ENCODE measurements around the gene NPAS3. TPM values are rescaled to one million over a fixed set of nuclear protein-coding genes. Genes with fewer than 3 reads are reported as not detected.

NPAS3 gene
- total and polyA plus RNA-seq, 2 donors, result 1.0 to 1.2 TPM

GRCh38 chr14:33381717-33382116 lies 443.0 kb downstream of the NPAS3 start:
- Histone ChIP-seq H3K27me3 (ENCODE audit: control insufficient read depth in 2 of 2, insufficient read depth in 1 of 2, low read length in 1 of 2) (no peaks in the 10 kb centered on the region), H3K9me3 (ENCODE audit: control insufficient read depth in 2 of 2, insufficient read depth in 1 of 2, low read length in 1 of 2) (no peaks in the 10 kb centered on the region), H3K4me1 (ENCODE audit: control insufficient read depth in 2 of 2, insufficient read depth in 2 of 2, low read length in 2 of 2) (no peaks in the 10 kb centered on the region), H3K27ac (ENCODE audit: low read depth in 1 of 2, low read length in 1 of 2) (no peak overlapping the region), H3K36me3 (ENCODE audit: control insufficient read depth in 2 of 2, insufficient read depth in 2 of 2, low read length in 1 of 2) (no peaks in the 10 kb centered on the region), H3K4me3 (ENCODE audit: low read length in 2 of 2) (no peak overlapping the region)
- no peak for DNase-seq (ENCODE audit: low read depth in 6 of 9, low spot score in 9 of 9)
- 69% methylated on average over 2 of the region's 2 CpGs for WGBS

- H3K9me3 ChIP-seq (ENCODE audit: control insufficient read depth in 2 of 2, insufficient read depth in 1 of 2, low read length in 1 of 2), result no peaks in the 10 kb centered on the region
- H3K27ac ChIP-seq (ENCODE audit: low read depth in 1 of 2, low read length in 1 of 2), result no peak overlapping the region
- no peaks in the 10 kb centered on the region for H3K4me1 ChIP-seq (ENCODE audit: control insufficient read depth in 2 of 2, insufficient read depth in 2 of 2, low read length in 2 of 2)
- no peak for DNase-seq (ENCODE audit: low read depth in 6 of 9, low spot score in 9 of 9)
- H3K27me3 ChIP-seq (ENCODE audit: control insufficient read depth in 2 of 2, insufficient read depth in 1 of 2, low read length in 1 of 2), result no peaks in the 10 kb centered on the region
- no peak overlapping the region for H3K4me3 ChIP-seq (ENCODE audit: low read length in 2 of 2)
- H3K36me3 ChIP-seq (ENCODE audit: control insufficient read depth in 2 of 2, insufficient read depth in 2 of 2, low read length in 1 of 2), result no peaks in the 10 kb centered on the region
These were observed 447.5 kb downstream of the NPAS3 start for GRCh38 chr14:33386140-33386539.

DNA sequence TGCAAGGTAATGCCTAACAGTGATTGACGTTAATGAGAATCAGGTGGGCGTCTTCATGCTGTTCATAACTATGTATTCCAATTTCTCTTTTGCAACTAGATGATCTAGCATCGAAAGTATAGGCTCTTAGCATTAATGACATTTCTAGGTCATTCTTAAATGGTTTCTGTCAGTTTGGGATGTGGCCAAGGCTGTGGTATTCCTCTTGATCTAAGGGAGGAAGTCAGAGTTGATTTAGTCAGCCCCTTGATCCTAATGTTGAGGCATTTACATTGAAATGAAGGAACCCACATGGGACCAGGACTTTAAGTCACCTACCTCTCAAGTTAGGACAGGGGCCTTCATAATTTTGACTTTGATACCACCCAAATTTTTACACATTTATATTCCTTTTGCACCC lies 448.1 kb downstream of the NPAS3 start:
- H3K4me1 ChIP-seq (ENCODE audit: control insufficient read depth in 2 of 2, insufficient read depth in 2 of 2, low read length in 2 of 2), result no peaks in the 10 kb centered on the region
- H3K9me3 ChIP-seq (ENCODE audit: control insufficient read depth in 2 of 2, insufficient read depth in 1 of 2, low read length in 1 of 2), result no peaks in the 10 kb centered on the region
- H3K27me3 ChIP-seq (ENCODE audit: control insufficient read depth in 2 of 2, insufficient read depth in 1 of 2, low read length in 1 of 2), result no peaks in the 10 kb centered on the region
- DNase-seq (ENCODE audit: low read depth in 6 of 9, low spot score in 9 of 9), result no peak
- 82% methylated on average over 3 of the region's 3 CpGs for WGBS
- no peak overlapping the region for H3K27ac ChIP-seq (ENCODE audit: low read depth in 1 of 2, low read length in 1 of 2)
- no peak overlapping the region for H3K4me3 ChIP-seq (ENCODE audit: low read length in 2 of 2)
- no peaks in the 10 kb centered on the region for H3K36me3 ChIP-seq (ENCODE audit: control insufficient read depth in 2 of 2, insufficient read depth in 2 of 2, low read length in 1 of 2)

DNA sequence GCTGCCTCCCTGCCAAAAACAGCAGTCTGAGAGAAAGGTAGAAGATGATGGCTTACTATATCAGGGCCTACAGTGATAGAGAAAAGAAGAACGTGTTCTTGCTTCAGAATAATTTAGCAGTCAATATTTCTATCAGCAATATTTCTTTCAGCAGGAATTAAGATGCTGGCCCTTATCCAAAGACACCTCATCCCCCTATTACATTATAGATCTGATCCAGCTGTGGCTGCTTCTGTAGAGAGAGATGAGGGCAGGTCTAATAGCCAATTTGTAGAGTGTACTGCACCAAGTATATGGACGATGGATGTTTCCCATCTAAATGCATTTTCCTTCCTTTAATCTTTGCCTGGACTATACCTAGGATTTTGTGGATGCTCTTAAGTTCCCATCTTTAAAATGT lies 451.7 kb downstream of the NPAS3 start:
- Histone ChIP-seq H3K9me3 (ENCODE audit: control insufficient read depth in 2 of 2, insufficient read depth in 1 of 2, low read length in 1 of 2) (no peaks in the 10 kb centered on the region), H3K4me3 (ENCODE audit: low read length in 2 of 2) (no peak overlapping the region), H3K27me3 (ENCODE audit: control insufficient read depth in 2 of 2, insufficient read depth in 1 of 2, low read length in 1 of 2) (no peaks in the 10 kb centered on the region), H3K4me1 (ENCODE audit: control insufficient read depth in 2 of 2, insufficient read depth in 2 of 2, low read length in 2 of 2) (no peaks in the 10 kb centered on the region), H3K36me3 (ENCODE audit: control insufficient read depth in 2 of 2, insufficient read depth in 2 of 2, low read length in 1 of 2) (no peaks in the 10 kb centered on the region), H3K27ac (ENCODE audit: low read depth in 1 of 2, low read length in 1 of 2) (no peak overlapping the region)
- 95% methylated on average over 2 of the region's 2 CpGs for WGBS
- no peak for DNase-seq (ENCODE audit: low read depth in 6 of 9, low spot score in 9 of 9)

- H3K36me3 ChIP-seq (ENCODE audit: control insufficient read depth in 2 of 2, insufficient read depth in 2 of 2, low read length in 1 of 2), result no peaks in the 10 kb centered on the region
- no peak for DNase-seq (ENCODE audit: low read depth in 6 of 9, low spot score in 9 of 9)
- H3K4me3 ChIP-seq (ENCODE audit: low read length in 2 of 2), result no peak overlapping the region
- no peaks in the 10 kb centered on the region for H3K4me1 ChIP-seq (ENCODE audit: control insufficient read depth in 2 of 2, insufficient read depth in 2 of 2, low read length in 2 of 2)
- 87% methylated on average over 11 of the region's 11 CpGs for WGBS
- H3K9me3 ChIP-seq (ENCODE audit: control insufficient read depth in 2 of 2, insufficient read depth in 1 of 2, low read length in 1 of 2), result no peaks in the 10 kb centered on the region
- H3K27ac ChIP-seq (ENCODE audit: low read depth in 1 of 2, low read length in 1 of 2), result no peak overlapping the region
- no peaks in the 10 kb centered on the region for H3K27me3 ChIP-seq (ENCODE audit: control insufficient read depth in 2 of 2, insufficient read depth in 1 of 2, low read length in 1 of 2)
These were observed 454.7 kb downstream of the NPAS3 start for GRCh38 chr14:33393231-33393894.

DNA sequence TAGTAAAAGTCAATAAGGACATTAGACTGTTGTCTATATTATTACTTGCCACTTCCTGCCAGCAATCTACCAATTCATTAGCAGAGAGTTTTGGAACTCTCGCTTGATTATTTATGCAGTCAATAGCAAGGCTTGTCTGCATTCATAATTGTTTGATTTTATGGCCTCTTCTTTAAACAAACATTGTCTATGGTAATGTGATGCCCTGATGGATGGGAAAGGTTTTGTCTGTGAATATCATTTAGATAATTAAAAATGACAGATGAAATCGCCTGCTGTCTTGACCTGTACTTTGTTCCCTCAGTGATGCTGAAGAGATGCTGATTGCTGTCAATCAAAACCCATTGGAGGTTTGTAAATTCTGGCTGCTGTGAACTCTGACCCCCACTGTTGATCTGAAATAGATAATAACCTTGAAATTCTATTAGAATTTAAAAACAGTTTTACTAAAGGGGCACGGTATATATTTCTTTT lies 455.3 kb downstream of the NPAS3 start:
- Histone ChIP-seq H3K27me3 (ENCODE audit: control insufficient read depth in 2 of 2, insufficient read depth in 1 of 2, low read length in 1 of 2) (no peaks in the 10 kb centered on the region), H3K9me3 (ENCODE audit: control insufficient read depth in 2 of 2, insufficient read depth in 1 of 2, low read length in 1 of 2) (no peaks in the 10 kb centered on the region), H3K27ac (ENCODE audit: low read depth in 1 of 2, low read length in 1 of 2) (no peak overlapping the region), H3K36me3 (ENCODE audit: control insufficient read depth in 2 of 2, insufficient read depth in 2 of 2, low read length in 1 of 2) (no peaks in the 10 kb centered on the region), H3K4me3 (ENCODE audit: low read length in 2 of 2) (no peak overlapping the region), H3K4me1 (ENCODE audit: control insufficient read depth in 2 of 2, insufficient read depth in 2 of 2, low read length in 2 of 2) (no peaks in the 10 kb centered on the region)
- no peak for DNase-seq (ENCODE audit: low read depth in 6 of 9, low spot score in 9 of 9)
- WGBS, result 97% methylated on average over 3 of the region's 3 CpGs

- H3K36me3 ChIP-seq (ENCODE audit: control insufficient read depth in 2 of 2, insufficient read depth in 2 of 2, low read length in 1 of 2), result no peaks in the 10 kb centered on the region
- 96% methylated on average over 3 of the region's 3 CpGs for WGBS
- H3K27me3 ChIP-seq (ENCODE audit: control insufficient read depth in 2 of 2, insufficient read depth in 1 of 2, low read length in 1 of 2), result no peaks in the 10 kb centered on the region
- no peak overlapping the region for H3K4me3 ChIP-seq (ENCODE audit: low read length in 2 of 2)
- H3K9me3 ChIP-seq (ENCODE audit: control insufficient read depth in 2 of 2, insufficient read depth in 1 of 2, low read length in 1 of 2), result no peaks in the 10 kb centered on the region
- H3K27ac ChIP-seq (ENCODE audit: low read depth in 1 of 2, low read length in 1 of 2), result no peak overlapping the region
- no peak for DNase-seq (ENCODE audit: low read depth in 6 of 9, low spot score in 9 of 9)
- H3K4me1 ChIP-seq (ENCODE audit: control insufficient read depth in 2 of 2, insufficient read depth in 2 of 2, low read length in 2 of 2), result no peaks in the 10 kb centered on the region
These were observed 462.6 kb downstream of the NPAS3 start for GRCh38 chr14:33401311-33401710.

- H3K4me1 ChIP-seq (ENCODE audit: control insufficient read depth in 2 of 2, insufficient read depth in 2 of 2, low read length in 2 of 2), result no peaks in the 10 kb centered on the region
- H3K27me3 ChIP-seq (ENCODE audit: control insufficient read depth in 2 of 2, insufficient read depth in 1 of 2, low read length in 1 of 2), result no peaks in the 10 kb centered on the region
- DNase-seq (ENCODE audit: low read depth in 6 of 9, low spot score in 9 of 9), result no peak
- no peaks in the 10 kb centered on the region for H3K36me3 ChIP-seq (ENCODE audit: control insufficient read depth in 2 of 2, insufficient read depth in 2 of 2, low read length in 1 of 2)
- H3K27ac ChIP-seq (ENCODE audit: low read depth in 1 of 2, low read length in 1 of 2), result no peak overlapping the region
- H3K9me3 ChIP-seq (ENCODE audit: control insufficient read depth in 2 of 2, insufficient read depth in 1 of 2, low read length in 1 of 2), result no peaks in the 10 kb centered on the region
- H3K4me3 ChIP-seq (ENCODE audit: low read length in 2 of 2), result no peak overlapping the region
These were observed 463.9 kb downstream of the NPAS3 start for GRCh38 chr14:33402604-33403003.

DNA sequence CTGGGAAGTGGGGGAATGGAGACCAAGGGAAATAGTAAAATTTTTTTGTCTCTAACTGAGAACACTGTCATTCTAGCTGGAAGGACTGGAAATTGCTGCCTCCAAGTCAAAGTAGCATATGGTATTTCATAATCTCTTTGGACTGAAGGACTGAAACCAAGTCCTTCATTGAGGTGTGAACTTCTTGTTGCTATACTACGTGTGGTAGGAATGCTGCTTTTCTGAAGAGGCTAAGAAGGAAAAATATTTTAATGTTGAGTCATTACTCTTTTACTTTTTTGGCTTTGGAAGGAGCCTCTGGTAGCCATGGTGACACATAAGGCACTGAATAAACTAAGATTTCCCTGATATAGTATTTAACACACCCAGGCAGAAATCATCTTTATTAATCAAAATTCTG lies 465.4 kb downstream of the NPAS3 start:
- no peak overlapping the region for H3K4me3 ChIP-seq (ENCODE audit: low read length in 2 of 2)
- no peak for DNase-seq (ENCODE audit: low read depth in 6 of 9, low spot score in 9 of 9)
- H3K4me1 ChIP-seq (ENCODE audit: control insufficient read depth in 2 of 2, insufficient read depth in 2 of 2, low read length in 2 of 2), result no peaks in the 10 kb centered on the region
- H3K27me3 ChIP-seq (ENCODE audit: control insufficient read depth in 2 of 2, insufficient read depth in 1 of 2, low read length in 1 of 2), result no peaks in the 10 kb centered on the region
- H3K36me3 ChIP-seq (ENCODE audit: control insufficient read depth in 2 of 2, insufficient read depth in 2 of 2, low read length in 1 of 2), result no peaks in the 10 kb centered on the region
- no peaks in the 10 kb centered on the region for H3K9me3 ChIP-seq (ENCODE audit: control insufficient read depth in 2 of 2, insufficient read depth in 1 of 2, low read length in 1 of 2)
- H3K27ac ChIP-seq (ENCODE audit: low read depth in 1 of 2, low read length in 1 of 2), result no peak overlapping the region
- WGBS, result 90% methylated on average over 1 of the region's 1 CpG

Data from thymus (tissue), 11 donors.